Type B pancreatic cell (in vitro differentiated cells): Measurements from ENCODE around the gene THRAP3. TPM values are rescaled to one million over a fixed set of nuclear protein-coding genes. Genes with fewer than 3 reads are reported as not detected.
A peak's percentile ranks its signal among the peaks of the same experiment; 100 is the strongest.

Source experiments
- DNase-seq: peaks from one replicate; pipeline ENCODE4 v3.0.0; 2021; ENCODE audit warnings: mixed read lengths; ENCODE audit not compliant: unreplicated experiment; ENCODE audit errors: extremely low spot score
- H3K27ac Mint-ChIP-seq: 2 replicates; pipeline ENCODE4 v1.8.0; 2021; ENCODE audit warnings: mild to moderate bottlenecking, mixed read lengths
- H3K27me3 Mint-ChIP-seq: 2 replicates; pipeline ENCODE4 v1.8.0; 2021; ENCODE audit warnings: mixed read lengths
- H3K36me3 Mint-ChIP-seq: 2 replicates; pipeline ENCODE4 v1.8.0; 2021; ENCODE audit warnings: mixed read lengths
- H3K4me1 Mint-ChIP-seq: one replicate; pipeline ENCODE4 v1.8.0; 2021; ENCODE audit warnings: mixed read lengths; ENCODE audit not compliant: unreplicated experiment
- H3K4me3 Mint-ChIP-seq: 2 replicates; pipeline ENCODE4 v1.8.0; 2021; ENCODE audit warnings: mild to moderate bottlenecking, mixed read lengths
- H3K9me3 Mint-ChIP-seq: 2 replicates; pipeline ENCODE4 v1.8.0; 2021; ENCODE audit warnings: mixed read lengths
- CTCF ChIP-seq: fragments of 200-600 bp; sonication (generic); conservative IDR thresholded peaks from 2 replicates; pipeline ENCODE4 v1.5.0; 2021; ENCODE audit warnings: antibody characterized with exemption, mild to moderate bottlenecking
- total RNA-seq: library from RNA; stranded (reverse); gene quantifications from 2 replicates; pipeline ENCODE4 v1.2.1, GENCODE V29; 2021; ENCODE audit warnings: low replicate concordance

THRAP3 gene
- total RNA-seq, 1 donor from 2014 or later = 135 TPM

- Mint-ChIP-seq H3K4me3 (no peak overlapping the region), H3K9me3 (no peaks in the 10 kb centered on the region), H3K4me1 (peaks cover 6% of the 10 kb centered on the region), H3K36me3 (no peaks in the 10 kb centered on the region), H3K27me3 (no peaks in the 10 kb centered on the region), H3K27ac (no peak overlapping the region)
- no peak for DNase-seq
- no peak for TF ChIP-seq CTCF
These were observed 20.5 kb upstream of the THRAP3 start for GRCh38 chr1:36203554-36204346.

GRCh38 chr1:36204347-36204909, 19.8 kb upstream of the THRAP3 start:
- DNase-seq = no peak
- Mint-ChIP-seq H3K9me3 (no peaks in the 10 kb centered on the region), H3K27ac (no peak overlapping the region), H3K27me3 (no peaks in the 10 kb centered on the region), H3K36me3 (no peaks in the 10 kb centered on the region), H3K4me1 (peaks cover 6% of the 10 kb centered on the region), H3K4me3 (no peak overlapping the region)
- TF ChIP-seq CTCF = no peak

- Mint-ChIP-seq H3K4me3 (no peak overlapping the region), H3K36me3 (no peaks in the 10 kb centered on the region), H3K27me3 (no peaks in the 10 kb centered on the region), H3K9me3 (no peaks in the 10 kb centered on the region), H3K4me1 (peaks cover 6% of the 10 kb centered on the region), H3K27ac (no peak overlapping the region)
- DNase-seq = no peak
- TF ChIP-seq CTCF = no peak
These were observed 17.9 kb upstream of the THRAP3 start for GRCh38 chr1:36206323-36206858.

GRCh38 chr1:36207339-36207738, 16.9 kb upstream of the THRAP3 start:
- Mint-ChIP-seq H3K27me3 (no peaks in the 10 kb centered on the region), H3K9me3 (no peaks in the 10 kb centered on the region), H3K4me1 (peaks cover 6% of the 10 kb centered on the region), H3K4me3 (no peak overlapping the region), H3K27ac (peak overlapping the region; percentile 43), H3K36me3 (no peaks in the 10 kb centered on the region)
- TF ChIP-seq CTCF = no peak
- DNase-seq = no peak

- no peak overlapping the region for H3K27ac Mint-ChIP-seq
- no peak for DNase-seq
- H3K27me3 Mint-ChIP-seq = no peaks in the 10 kb centered on the region
- H3K36me3 Mint-ChIP-seq = no peaks in the 10 kb centered on the region
- H3K4me1 Mint-ChIP-seq = no peaks in the 10 kb centered on the region
- no peak overlapping the region for H3K4me3 Mint-ChIP-seq
- TF ChIP-seq CTCF = no peak
- H3K9me3 Mint-ChIP-seq = no peaks in the 10 kb centered on the region
These were observed 15.1 kb upstream of the THRAP3 start for GRCh38 chr1:36208978-36209703.
